Measurements from ENCODE around the gene YEATS4.

GRCh38 chr12:69417741-69418167 is 58.2 kb downstream of the YEATS4 start:
- no peak for TF ChIP-seq ZNF436 (CRISPR knock-in tag; IDR thresholded peaks at IDR 0.05)
- TF ChIP-seq CTCF (IDR thresholded peaks at IDR 0.05 in 2 of 3, conservative IDR thresholded peaks at IDR 0.05 in 1 of 3; ENCODE audit: insufficient read depth in 2 of 3, low read depth in 1 of 3, low read length in 3 of 3): no peak
- TF ChIP-seq CHD7 (IDR thresholded peaks at IDR 0.05; ENCODE audit: low read depth, low read length): no peak
- no peak for TF ChIP-seq NFE2L1 (tag; IDR thresholded peaks at IDR 0.05; ENCODE audit: borderline replicate concordance, low read depth)
- no peak for TF ChIP-seq SMARCA5 (IDR thresholded peaks at IDR 0.05)
